AG09309 (cell line): ENCODE measurements around the gene FRMD4A.

Experiments
- DNase-seq: peaks from one replicate; pipeline ENCODE4 v3.0.0-alpha.2; 2010; ENCODE audit warnings: low read depth
- H3K4me3 ChIP-seq: 2 replicates; pipeline ENCODE4 v1.5.1; 2011; ENCODE audit warnings: mild to moderate bottlenecking, low read depth, low read length, moderate library complexity; ENCODE audit not compliant: control insufficient read depth
- CTCF ChIP-seq: IDR thresholded peaks from 2 replicates; pipeline ENCODE4 v1.5.1; 2011; ENCODE audit warnings: mild to moderate bottlenecking, low read depth, low read length, inconsistent platforms; ENCODE audit not compliant: insufficient read depth, control insufficient read depth; ENCODE audit errors: missing control alignments

FRMD4A gene

GRCh38 chr10:13809427-13809826 lies 521.3 kb downstream of the FRMD4A start:
- TF ChIP-seq CTCF, result no peak
- no peak for DNase-seq

GRCh38 chr10:13808556-13809391 lies 522.0 kb downstream of the FRMD4A start:
- no peak for TF ChIP-seq CTCF
- no peak for DNase-seq

More at GRCh38 chr10:13809427-13809826, 521.3 kb downstream of the FRMD4A start:
- no peak overlapping the region for H3K4me3 ChIP-seq

GRCh38 chr10:13806419-13806818 lies 524.3 kb downstream of the FRMD4A start:
- TF ChIP-seq CTCF, result no peak
- no peak for DNase-seq
- H3K4me3 ChIP-seq, result no peak overlapping the region

More at GRCh38 chr10:13808556-13809391, 522.0 kb downstream of the FRMD4A start:
- no peak overlapping the region for H3K4me3 ChIP-seq

GRCh38 chr10:13803566-13804554 lies 526.9 kb downstream of the FRMD4A start:
- TF ChIP-seq CTCF, result no peak
- no peak overlapping the region for H3K4me3 ChIP-seq
- no peak for DNase-seq

GRCh38 chr10:13801907-13802288 lies 528.8 kb downstream of the FRMD4A start:
- no peak for TF ChIP-seq CTCF
- no peak for DNase-seq
- no peak overlapping the region for H3K4me3 ChIP-seq

GRCh38 chr10:13801156-13801906 lies 529.4 kb downstream of the FRMD4A start:
- TF ChIP-seq CTCF, result no peak
- no peak for DNase-seq
- no peak overlapping the region for H3K4me3 ChIP-seq
